GM19468 (cell line): ENCODE results near the gene TRABD2B.
"Not testable (repeated sequence)": the region's sequence is repeated elsewhere in the genome, so short reads cannot be mapped to it uniquely, and the experiment has no call there.

Experiments used
- ATAC-seq: cut with Tn5 transposase; IDR thresholded peaks from one replicate; pipeline ENCODE4 v1.9.1; 2021; ENCODE audit warnings: mild to moderate bottlenecking, moderate library complexity, moderate number of reproducible peaks; ENCODE audit not compliant: unreplicated experiment; ENCODE audit errors: extremely low read depth

Gene TRABD2B

DNA sequence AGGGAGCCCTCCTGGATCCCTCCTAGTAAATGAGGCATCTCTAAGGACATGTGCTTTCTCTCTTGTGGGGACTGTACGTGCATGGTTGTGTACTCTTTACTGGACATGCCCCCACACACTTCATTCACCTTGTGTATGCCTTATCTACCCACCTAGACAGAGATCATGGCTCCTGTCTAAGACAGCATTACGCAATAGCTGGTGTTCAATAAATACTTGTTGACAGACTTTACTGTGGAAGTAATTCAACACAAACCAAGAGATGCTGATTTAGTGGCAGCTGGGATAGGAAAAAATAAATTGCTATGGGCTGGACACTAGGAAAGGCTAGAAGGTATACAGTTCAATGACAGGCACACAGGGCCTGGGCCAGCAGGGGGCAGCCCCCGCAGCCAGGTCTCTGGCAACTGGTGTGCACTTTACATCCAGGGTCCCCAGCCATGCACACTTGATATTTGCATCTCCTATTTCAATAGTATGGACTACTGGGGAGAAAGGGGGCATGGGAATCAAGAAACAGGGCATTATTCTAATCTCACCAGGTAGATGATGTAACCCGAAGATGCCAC lies 24.2 kb downstream of the TRABD2B start:
- ATAC-seq = no peak

DNA sequence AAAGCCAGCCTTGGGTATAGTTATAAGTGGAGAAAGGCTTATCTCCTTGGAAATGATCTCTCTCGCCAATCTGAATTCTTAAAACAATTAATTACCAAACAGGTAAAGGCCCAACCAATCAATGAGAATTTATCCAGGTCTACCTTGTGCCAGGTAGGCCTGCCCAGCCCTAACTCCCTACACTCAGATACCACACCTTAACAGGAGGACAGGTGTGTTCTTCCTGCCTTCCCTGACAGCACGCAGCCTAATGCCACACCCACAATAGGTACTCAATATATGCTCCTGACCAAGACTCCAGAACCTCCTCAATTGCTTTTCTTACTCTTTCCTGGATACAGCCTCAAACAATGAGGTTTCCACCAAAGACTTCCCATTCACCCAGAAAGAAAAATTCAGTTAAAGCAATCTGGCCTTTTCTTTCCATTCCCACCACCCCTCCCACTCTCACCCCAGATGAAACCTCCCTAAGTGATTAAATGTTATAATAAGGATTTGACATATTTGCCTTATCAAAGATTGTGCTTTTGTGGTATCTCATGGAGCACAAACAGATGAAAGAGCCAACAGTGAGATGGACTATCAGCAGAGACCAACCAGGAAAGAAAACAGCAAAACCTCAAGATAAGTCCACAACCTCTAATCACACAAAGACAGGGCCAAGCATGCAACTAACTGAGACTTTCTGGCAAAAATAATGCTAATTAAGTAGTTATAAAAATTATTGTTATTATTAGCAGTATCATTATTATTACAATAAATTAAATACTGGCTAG lies 25.6 kb downstream of the TRABD2B start:
- no peak for ATAC-seq

DNA sequence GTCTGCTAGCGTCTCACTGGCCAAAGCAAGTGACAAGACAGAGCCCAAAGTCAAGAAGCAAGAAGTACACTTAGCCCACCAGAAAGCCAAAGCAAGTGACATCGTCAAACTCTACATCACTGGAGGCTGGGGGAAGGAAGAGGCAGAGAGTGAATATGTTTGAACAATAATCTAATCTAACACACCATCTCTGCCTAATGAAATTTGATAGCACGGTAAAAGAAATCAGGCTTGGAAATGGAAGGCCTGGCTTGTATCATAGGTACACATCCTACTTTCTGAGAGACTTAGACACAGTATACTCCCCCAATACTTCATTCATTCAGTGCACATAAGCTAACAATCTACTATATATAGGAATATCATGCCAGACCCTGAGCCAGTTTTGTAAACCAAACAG lies 26.3 kb downstream of the TRABD2B start:
- no peak for ATAC-seq

DNA sequence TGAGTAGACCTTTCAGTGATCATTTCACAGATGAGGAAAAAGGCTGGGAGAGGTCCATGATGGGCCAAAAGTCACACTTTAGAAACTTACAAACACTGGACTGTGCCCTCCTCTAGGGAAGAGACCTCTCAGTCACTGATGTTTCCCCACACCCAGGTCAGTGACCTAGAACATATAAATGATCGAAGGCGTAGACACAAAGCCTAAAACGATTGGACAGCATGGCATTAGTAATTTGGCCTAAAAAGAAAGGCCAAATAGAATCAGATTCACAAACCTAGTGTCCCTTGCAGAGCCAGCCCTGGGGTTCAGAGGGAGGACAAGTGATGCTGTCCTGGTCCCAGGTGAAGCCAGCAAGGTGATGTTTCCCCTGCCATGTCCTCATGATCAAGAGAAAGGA lies 27.7 kb downstream of the TRABD2B start:
- ATAC-seq = no peak

DNA sequence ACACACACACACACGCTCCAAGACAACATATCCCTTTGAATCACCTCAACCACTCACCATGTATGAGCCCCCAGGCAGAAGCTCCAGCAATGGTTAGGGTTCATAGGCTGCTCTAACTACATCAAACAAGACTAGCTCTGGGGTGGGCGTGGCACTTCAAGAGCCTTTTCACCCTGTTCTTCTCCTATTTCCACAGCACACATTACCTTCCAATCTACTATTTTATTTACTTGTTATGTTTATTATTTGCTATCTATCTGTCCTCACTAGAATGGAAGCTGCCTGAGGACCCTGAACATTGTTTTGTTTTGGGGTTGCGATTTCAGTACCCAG lies 28.7 kb downstream of the TRABD2B start:
- ATAC-seq = no peak

DNA sequence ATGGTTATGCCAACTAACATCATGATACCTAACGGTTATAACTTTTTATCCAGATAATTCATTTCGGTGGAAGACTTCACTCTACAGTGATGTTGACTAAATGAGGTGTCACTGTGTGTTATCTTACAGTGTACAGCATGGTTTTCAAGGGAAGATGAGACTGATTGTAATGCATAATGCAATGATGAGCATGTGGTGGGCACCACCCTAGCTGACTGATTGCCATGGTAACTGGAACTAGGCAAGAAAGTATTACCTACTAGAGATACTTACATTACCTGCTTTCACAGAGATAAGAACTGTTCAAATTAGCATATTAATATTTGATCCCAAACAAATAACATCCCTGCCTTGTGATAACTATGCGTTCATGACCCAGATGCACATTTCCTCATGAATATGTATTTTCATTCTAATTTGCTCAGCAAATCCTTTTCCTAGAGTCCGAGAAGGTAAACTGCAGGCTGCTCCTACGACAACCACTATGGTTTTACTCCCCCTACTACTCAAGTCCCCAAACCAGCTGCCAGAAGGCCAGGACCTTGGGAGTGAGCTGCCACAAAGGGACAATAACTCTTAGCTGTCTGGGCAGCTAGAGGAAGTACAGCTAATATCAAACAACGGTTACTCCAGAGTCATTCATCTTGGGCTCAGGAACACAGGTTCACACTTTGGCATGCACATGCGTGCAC lies 29.2 kb downstream of the TRABD2B start:
- ATAC-seq = no peak

DNA sequence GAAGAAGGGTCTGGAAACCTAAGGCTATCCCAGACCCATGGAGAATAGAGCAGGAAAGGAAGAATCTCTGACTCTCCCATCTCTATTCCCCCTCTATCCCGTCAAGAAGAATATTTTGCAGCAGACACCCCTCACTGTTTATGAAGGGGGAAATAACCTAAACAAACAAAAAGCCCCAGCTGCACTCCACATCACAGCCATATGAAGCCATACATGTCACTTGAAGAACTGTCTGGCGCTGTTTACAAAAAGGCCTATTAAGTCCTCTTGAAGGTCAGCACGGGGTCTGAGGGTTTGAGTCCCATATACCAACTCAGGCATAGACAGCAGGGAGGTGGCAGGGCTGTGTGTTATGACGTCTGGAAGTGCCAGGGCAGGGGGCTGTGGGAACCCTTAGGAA lies 31.4 kb downstream of the TRABD2B start:
- no peak for ATAC-seq

DNA sequence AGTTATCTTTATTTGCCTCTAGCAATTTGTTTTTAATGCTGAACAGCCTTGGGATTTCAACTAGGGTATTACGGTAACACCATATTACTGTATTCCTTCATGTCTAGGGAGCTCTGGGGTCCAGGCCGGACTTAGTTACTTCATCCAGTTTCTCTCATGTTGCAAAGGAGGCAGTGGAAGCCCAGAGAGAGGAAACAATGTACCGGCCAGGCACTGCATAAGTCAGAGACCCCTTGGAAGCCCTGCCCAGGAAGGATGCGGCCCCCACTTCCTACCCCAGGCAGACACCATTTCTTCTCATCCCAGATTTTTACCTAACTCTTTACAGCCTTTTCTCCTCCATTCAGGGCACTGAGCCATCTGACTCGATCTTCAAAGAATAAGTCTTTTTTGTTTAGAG lies 32.5 kb downstream of the TRABD2B start:
- no peak for ATAC-seq

DNA sequence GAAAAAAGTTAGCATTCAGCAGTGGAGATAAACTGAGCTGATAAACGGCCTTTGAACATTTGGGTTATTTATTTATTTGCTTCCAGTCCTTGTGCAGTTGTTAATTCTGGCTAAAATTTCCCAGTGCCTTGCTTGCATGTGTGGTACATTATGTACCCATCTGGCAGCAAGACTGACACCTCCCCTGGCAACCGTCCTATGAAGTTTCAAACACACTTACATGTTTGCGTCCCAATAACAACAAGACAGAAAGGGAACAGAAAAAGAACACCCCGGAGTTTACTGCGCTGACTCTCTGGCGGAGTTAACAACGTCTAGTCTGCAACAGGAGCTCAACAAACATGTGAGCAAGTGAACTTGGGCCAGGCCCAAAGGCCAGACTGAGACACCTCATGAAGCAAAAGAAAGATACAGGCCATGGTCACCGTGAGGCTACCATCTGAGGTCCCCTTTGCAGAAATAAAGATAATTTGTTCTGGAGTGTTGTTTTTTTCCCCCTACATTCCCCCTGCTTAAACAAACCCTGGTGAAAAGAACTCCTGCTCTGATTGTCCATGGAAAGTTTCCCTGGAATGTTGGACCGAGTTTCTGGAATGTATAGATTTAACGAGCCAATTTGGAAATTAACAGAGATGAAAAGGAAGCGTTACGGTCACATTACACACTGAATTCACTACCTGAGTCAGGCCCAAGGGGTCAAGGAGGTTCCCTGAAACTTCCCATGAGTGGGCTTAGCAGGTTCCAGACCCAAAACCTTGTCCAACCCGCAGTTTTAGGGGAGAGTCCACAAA lies 33.4 kb downstream of the TRABD2B start:
- ATAC-seq = no peak

DNA sequence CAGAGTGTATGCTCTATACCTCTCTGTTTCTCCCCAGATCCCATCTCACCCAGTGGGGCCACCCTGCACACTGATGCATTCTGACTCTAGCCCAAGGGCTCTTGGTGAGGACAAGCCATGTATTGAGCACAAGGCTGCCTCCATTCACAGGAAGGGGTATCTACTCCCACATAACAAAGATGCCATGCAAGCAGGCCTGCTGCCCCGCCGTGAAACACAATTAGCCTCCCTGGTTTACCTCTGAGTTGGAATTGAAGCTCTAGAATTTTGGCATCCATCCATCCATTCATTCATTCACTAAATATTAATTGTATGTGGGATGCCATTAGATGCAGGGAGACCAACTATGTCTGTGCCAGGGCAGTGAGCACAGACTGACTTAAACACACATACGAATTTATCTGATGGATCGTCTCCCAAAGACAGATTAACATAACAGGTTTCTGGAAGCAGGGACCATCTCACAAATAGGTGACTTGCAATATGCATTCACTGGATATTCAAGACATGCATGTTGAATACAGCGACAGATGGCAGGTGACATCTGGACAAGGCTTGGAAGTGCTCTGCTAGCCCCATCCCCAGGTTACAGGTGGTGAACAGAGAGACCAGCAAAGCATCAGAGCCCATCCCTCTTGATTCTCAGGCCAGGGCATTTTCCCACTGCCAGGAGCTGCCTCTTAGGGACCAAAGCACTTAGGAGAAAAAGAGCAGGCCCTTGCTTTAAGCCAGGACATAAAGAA lies 34.3 kb downstream of the TRABD2B start:
- ATAC-seq = no peak

DNA sequence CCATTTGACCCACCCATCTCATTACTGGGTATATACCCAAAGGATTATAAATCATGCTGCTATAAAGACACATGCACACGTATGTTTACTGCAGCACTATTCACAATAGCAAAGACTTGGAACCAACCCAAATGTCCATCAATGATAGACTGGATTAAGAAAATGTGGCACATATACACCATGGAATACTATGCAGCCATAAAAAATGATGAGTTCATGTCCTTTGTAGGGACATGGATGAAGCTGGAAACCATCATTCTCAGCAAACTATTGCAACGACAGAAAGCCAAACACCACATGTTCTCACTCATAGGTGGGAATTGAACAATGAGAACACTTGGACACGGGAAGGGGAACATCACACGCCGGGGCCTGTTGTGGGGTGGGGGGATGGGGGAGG lies 35.4 kb downstream of the TRABD2B start:
- not testable (repeated sequence) for ATAC-seq

DNA sequence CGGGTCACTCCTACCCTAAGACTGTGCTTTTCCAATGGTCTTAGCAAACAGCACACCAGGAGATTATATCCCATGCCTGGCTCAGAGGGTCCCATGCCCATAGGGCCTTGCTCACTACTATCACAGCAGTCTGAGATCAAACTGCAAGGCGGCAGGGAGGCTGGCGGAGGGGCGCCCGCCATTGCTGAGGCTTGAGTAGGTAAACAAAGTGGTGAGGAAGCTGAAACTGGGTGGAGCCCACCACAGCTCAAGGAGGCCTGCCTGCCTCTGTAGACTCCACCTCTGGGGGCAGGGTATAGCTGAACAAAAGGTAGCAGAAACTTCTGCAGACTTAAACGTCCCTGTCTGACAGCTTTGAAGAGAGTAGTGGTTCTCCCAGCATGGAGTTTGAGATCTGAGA lies 40.7 kb downstream of the TRABD2B start:
- not testable (repeated sequence) for ATAC-seq

DNA sequence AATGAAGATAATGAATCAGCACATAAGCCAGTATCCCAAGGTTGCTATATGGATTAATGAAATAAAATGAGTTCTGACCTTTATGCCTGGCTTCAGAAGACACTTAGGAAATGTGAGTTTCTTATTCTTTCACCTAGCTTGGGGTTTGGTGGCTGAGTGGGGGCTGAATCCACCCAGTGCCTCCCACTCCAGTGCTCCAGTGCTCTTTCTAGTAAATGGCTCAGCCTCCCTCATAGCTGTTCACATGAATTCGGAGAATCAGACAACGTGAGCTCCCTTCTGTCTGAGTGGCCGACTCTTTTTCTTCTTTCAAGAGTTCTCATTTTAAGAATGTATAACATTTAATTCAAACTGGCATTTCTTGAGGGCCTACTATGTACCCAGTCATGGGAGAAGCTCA lies 43.5 kb downstream of the TRABD2B start:
- no peak for ATAC-seq

DNA sequence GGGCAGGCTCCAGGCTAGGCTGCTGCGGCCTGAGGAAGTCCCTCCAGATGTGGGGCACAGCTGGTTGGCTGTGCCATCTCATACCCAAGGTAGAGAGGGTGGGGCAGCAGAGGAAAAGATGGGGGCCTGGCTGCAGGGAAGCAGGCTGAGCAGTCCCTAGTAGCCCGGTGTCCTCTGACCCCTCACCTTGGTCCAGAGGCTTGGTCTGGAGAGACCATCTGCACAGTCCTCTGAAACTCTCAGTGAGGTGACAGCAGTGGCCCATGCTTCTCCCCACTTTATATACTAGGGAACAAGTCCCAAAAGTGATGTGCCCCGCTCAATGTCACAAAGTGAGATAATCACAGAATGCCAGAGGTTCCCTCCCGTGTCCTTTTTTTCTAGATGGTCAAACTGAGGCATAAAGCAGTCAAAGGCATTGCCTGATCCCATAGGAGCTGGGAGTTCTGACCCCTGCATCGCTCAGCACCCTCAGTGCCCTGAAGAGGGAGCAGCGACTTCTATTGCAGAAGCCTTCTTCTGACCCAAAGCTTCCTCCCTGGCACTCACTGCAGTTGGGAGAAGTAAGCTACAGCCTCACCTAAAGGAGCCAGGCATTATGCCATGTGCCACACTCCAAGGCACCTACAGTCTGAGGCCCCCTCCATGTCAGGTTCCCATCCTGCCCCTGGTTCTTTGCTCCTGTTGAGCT lies 45.5 kb downstream of the TRABD2B start:
- no peak for ATAC-seq

DNA sequence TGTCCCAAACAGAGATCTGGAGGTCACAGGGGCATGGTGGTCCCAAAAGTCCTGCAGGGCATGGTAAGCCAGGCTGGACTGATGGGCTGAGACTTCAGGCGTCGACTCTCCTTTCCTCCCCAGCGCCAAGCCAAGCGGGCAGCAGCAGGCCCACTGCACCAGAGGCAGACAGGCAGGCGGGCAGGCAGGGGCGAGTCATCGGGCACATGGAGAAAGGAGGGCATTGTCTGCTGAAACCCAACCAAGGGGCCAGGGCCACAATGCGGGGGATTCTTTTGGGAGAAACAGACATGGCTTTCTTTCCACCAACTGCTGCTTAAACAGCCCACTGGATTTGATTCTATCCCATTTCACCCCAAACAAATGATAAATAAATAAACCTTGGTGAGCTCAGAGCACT lies 46.2 kb downstream of the TRABD2B start:
- no peak for ATAC-seq

DNA sequence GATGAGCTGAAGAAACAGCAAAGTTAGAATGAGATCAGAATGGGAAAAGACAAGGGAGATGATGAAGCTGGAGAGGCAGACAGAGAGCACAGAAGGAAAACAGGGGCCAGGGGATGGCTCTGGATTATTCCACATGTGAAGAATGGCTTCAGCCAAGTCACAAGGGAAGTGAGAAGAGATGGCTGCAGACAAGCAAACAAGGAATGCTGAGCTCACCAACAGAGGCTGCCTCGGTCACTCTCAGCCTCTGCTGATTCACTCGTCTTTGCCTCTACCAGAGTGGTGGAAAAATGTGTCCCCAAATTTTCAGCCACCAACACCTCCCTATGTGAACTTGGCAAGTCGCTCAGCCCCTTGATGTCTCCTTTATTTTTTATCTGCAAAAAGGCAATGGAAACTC lies 46.7 kb downstream of the TRABD2B start:
- ATAC-seq = no peak

DNA sequence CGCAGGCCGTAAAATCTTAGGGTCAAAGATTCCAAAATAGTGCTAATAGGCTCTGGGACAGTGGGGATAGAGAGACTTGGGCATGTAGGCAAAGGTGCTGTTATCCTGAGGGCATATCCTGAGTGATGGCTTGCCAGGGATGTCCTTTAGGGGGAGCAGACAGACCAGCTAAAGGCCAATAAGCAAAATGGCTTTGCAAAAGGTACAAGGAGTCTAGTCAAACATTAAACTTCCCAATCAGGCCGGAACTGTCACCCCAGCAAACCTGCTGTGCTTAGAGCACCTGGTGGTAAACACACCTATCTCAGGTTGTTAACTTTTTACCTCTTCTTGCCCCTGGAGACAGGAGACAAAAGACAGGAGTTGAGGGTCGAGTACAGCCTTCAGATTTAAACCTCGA lies 49.1 kb downstream of the TRABD2B start:
- no peak for ATAC-seq

DNA sequence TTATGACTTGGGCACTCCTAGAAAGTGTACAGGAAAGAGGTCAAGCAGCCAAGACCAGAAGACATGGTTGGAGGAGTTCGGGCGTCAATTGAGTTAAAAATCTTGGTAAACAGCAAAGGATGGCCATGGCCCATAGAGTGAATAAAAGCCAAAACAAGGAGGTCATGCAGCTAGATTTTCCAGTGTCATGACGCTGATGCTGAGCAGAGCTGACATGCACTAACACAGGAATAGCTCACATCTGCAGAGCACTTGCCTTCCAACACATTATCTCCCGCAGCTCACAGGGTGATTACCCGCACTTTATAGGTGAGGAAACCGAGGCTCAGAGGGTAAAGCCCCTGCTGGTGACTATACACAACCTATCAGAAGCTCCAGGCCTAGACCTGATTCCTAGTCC lies 49.7 kb downstream of the TRABD2B start:
- ATAC-seq = no peak

DNA sequence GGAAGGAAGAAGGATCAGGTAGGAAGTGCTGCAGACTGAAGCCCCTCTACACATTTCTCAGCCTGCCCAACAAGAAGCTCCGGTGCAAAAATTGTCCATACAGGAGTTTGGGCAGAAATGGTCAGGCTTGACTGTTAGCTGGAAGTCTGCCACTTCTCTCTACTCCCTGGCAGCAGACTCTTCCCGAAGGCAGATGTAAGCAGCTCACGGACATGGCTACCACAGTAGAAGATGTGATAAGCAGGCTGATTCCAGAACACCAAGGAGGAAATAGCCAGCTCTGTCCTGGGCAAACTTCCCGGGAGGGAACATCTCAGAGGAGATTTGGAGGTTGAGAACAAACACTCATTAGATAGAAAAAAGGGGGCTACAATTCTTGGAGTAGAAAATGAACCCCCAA lies 52.6 kb downstream of the TRABD2B start:
- ATAC-seq = no peak

DNA sequence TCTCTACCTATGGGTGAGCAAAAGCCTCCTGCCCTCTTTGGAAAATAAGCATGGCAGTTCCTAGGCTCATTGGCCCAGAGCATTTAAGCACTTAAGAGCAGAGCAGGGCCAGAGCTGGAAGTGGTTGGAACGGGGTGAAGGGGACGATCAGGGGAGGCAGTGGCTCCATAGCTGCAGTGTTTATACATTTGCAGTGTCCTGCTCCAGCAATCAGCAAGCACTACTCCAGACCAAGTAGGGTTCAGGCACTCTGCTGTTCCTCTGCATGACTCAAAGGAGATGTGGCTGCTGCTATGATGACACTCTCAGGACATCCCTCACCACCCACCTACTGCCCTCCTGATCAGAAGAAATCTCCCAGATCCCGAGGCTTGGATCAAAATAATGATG lies 55.0 kb downstream of the TRABD2B start:
- no peak for ATAC-seq
